GM21786 (cell line): ENCODE data around the gene EXOC6B.
A peak's percentile ranks its signal among the peaks of the same experiment; 100 is the strongest.

Experiments used
- ATAC-seq: cut with Tn5 transposase; IDR thresholded peaks from one replicate; pipeline ENCODE4 v1.9.1; 2021; ENCODE audit not compliant: unreplicated experiment

The EXOC6B gene

GRCh38 chr2:72139874-72140620 is 685.8 kb downstream of the EXOC6B start:
- ATAC-seq = no peak

GRCh38 chr2:72139471-72139873 is 686.4 kb downstream of the EXOC6B start:
- ATAC-seq = no peak

- ATAC-seq = no peak
Observed at GRCh38 chr2:72138921-72139381, 686.9 kb downstream of the EXOC6B start.

- ATAC-seq = no peak
Observed at GRCh38 chr2:72138011-72138881, 687.6 kb downstream of the EXOC6B start.

GRCh38 chr2:72137498-72138010 is 688.3 kb downstream of the EXOC6B start:
- peak; percentile 89 for ATAC-seq

- ATAC-seq = peak; percentile 30
Observed at GRCh38 chr2:72136933-72137497, 688.8 kb downstream of the EXOC6B start.

- ATAC-seq = no peak
Observed at GRCh38 chr2:72136331-72136730, 689.5 kb downstream of the EXOC6B start.

- no peak for ATAC-seq
Observed at GRCh38 chr2:72135921-72136320, 689.9 kb downstream of the EXOC6B start.

- ATAC-seq = no peak
Observed at GRCh38 chr2:72134997-72135800, 690.6 kb downstream of the EXOC6B start.

GRCh38 chr2:72134408-72134996 is 691.3 kb downstream of the EXOC6B start:
- ATAC-seq = no peak

GRCh38 chr2:72133721-72134407 is 692.0 kb downstream of the EXOC6B start:
- ATAC-seq = no peak

- no peak for ATAC-seq
Observed at GRCh38 chr2:72132981-72133720, 692.7 kb downstream of the EXOC6B start.

- no peak for ATAC-seq
Observed at GRCh38 chr2:72131916-72132841, 693.7 kb downstream of the EXOC6B start.

- no peak for ATAC-seq
Observed at GRCh38 chr2:72131371-72131891, 694.4 kb downstream of the EXOC6B start.

- ATAC-seq = no peak
Observed at GRCh38 chr2:72130659-72131360, 695.0 kb downstream of the EXOC6B start.

GRCh38 chr2:72129681-72130340 is 696.0 kb downstream of the EXOC6B start:
- no peak for ATAC-seq

GRCh38 chr2:72128843-72129227 is 697.0 kb downstream of the EXOC6B start:
- no peak for ATAC-seq
